MCF 10A (cell line): ENCODE data around the gene FXYD2. TPM values are rescaled to one million over a fixed set of nuclear protein-coding genes. Genes with fewer than 3 reads are reported as not detected.

Source experiments
- BruUV-seq: library from RNA; stranded (reverse); fragments of 400-500 nt; replicated peaks from 2 replicates; lab custom pipeline; 2021; lab: Mats Ljungman, UMichigan
- CTCF ChIA-PET: fragments of 300-600 bp; sonication (Branson Sonifier 250); formaldehyde crosslinking; extraction: SDS; loops from one replicate; lab custom pipeline; 2021; ENCODE audit warnings: antibody characterized with exemption, inconsistent platforms; lab: Yijun Ruan, JAX
- POLR2A ChIA-PET: fragments of 300-600, 350-650 bp; sonication (Branson Sonifier 250); formaldehyde crosslinking; extraction: SDS; loops from one replicate; lab custom pipeline; 2020; ENCODE audit warnings: antibody characterized with exemption, inconsistent platforms; lab: Yijun Ruan, JAX
- DNase-seq: peaks from one replicate; pipeline ENCODE4 v3.0.0-alpha.2; 2018; ENCODE audit not compliant: unreplicated experiment
- H3K27ac Mint-ChIP-seq: one replicate; pipeline ENCODE4 v1.8.0; 2022; ENCODE audit warnings: mild to moderate bottlenecking, low read depth, mixed read lengths; ENCODE audit not compliant: unreplicated experiment
- H3K27me3 Mint-ChIP-seq: one replicate; pipeline ENCODE4 v1.8.0; 2022; ENCODE audit warnings: mixed read lengths; ENCODE audit not compliant: insufficient read depth, unreplicated experiment
- H3K36me3 Mint-ChIP-seq: one replicate; pipeline ENCODE4 v1.8.0; 2022; ENCODE audit warnings: mild to moderate bottlenecking, moderate library complexity, mixed read lengths; ENCODE audit not compliant: insufficient read depth, unreplicated experiment
- H3K4me1 Mint-ChIP-seq: one replicate; pipeline ENCODE4 v1.8.0; 2022; ENCODE audit warnings: mixed read lengths; ENCODE audit not compliant: insufficient read depth, unreplicated experiment
- H3K4me3 Mint-ChIP-seq: one replicate; pipeline ENCODE4 v1.8.0; 2022; ENCODE audit warnings: mild to moderate bottlenecking, moderate library complexity, mixed read lengths; ENCODE audit not compliant: unreplicated experiment
- H3K9me3 Mint-ChIP-seq: one replicate; pipeline ENCODE4 v1.8.0; 2022; ENCODE audit warnings: mixed read lengths; ENCODE audit not compliant: unreplicated experiment
- CTCF ChIP-seq: fragments of 200-600 bp; IDR thresholded peaks from one replicate; pipeline ENCODE4 v1.8.0; 2022; ENCODE audit warnings: antibody characterized with exemption, mild to moderate bottlenecking; ENCODE audit not compliant: unreplicated experiment
- intact Hi-C: fragments of 100-400 bp; cut with micrococcal nuclease; formaldehyde crosslinking; loops from 2 replicates; pipeline ENCODE4 v1.14.1; 2022
- total RNA-seq: library from RNA; stranded (reverse); gene quantifications from 2 replicates; pipeline ENCODE4 v1.2.3, GENCODE V29; 2022

Gene FXYD2
- total RNA-seq, 1 experiment from 2014 or later: not detected

DNA sequence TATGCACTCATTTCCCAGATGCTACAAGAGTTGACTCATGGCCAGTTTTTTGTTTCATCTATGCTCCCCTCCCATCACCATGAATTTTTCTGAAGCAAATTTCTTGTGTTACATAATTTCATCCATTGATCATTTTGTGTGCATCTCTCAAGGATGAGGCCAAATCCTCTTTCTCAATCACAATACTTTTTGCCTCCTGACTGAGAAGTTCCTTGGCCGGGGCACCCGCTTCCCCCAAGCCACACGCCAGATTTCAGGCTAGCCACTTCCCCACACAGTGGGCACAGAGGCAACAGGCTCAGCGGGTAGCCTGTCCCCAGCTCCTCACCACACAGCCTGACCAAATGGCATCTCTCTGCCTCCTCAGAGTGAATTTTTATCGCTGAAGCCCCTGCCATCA is 17.7 kb downstream of the FXYD2 start:
- H3K4me3 Mint-ChIP-seq: no peak overlapping the region

DNA sequence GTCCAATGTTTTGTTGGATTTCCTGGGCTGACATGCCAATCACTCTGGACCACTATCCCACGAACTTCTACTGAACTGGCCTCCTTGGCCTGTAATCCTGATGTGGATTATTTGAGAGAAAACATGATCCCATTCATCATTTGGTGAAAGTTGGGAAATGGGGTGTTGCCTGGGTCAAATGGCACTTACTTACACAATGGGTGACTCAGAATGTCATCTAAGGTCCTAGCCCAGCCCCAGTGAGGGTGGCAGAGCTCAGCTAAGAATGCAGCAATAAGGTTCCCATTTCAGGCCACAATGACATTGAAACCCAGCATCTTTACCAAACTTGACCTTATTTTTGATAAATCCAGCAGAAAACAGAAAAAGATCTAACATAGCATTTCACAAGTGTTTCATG is 19.5 kb downstream of the FXYD2 start:
- POLR2A ChIA-PET: interaction anchor here (0.6 kb wide), 1 partner anchor 485 kb away, joined by 3 read pairs; no protein-coding TSS in a partner anchor
- TF ChIP-seq CTCF: no peak
- no peaks in the 10 kb centered on the region for H3K9me3 Mint-ChIP-seq
- intact Hi-C loops: loop anchor here (10.0 kb wide), 1 partner anchor 370 kb away; the partner anchor contains the start of gene SCN2B
- CTCF ChIA-PET: interaction anchor here (1.0 to 8.6 kb wide), 4 partner anchors 13 to 380 kb away, joined by 3 to 112 read pairs (median 36); no protein-coding TSS in a partner anchor
- no peaks in the 10 kb centered on the region for H3K36me3 Mint-ChIP-seq
- no peak overlapping the region for H3K27ac Mint-ChIP-seq
- no peaks in the 10 kb centered on the region for H3K4me1 Mint-ChIP-seq
- DNase-seq: peak; percentile 38
- H3K27me3 Mint-ChIP-seq: peaks cover 20% of the 10 kb centered on the region
- no peak overlapping the region for H3K4me3 Mint-ChIP-seq
- BruUV-seq: no TSS peak

More for the DNA sequence above, 17.7 kb downstream of the FXYD2 start:
- intact Hi-C loops: loop anchor here (1.0 to 10.0 kb wide), 4 partner anchors 10 to 368 kb away; partner anchors contain the start of gene SCN2B
- H3K27me3 Mint-ChIP-seq: peaks cover 32% of the 10 kb centered on the region
- no TSS peak for BruUV-seq
- DNase-seq: no peak
- H3K4me1 Mint-ChIP-seq: no peaks in the 10 kb centered on the region
- ChIA-PET CTCF (interaction anchor here (0.5 to 8.6 kb wide), 33 partner anchors 8 to 1491 kb away, joined by 3 to 112 read pairs (median 5); partner anchors contain the start of genes FXYD2 and SMIM35), POLR2A (no interaction called here)
- H3K36me3 Mint-ChIP-seq: no peaks in the 10 kb centered on the region
- no peaks in the 10 kb centered on the region for H3K9me3 Mint-ChIP-seq
- TF ChIP-seq CTCF: no peak
- H3K27ac Mint-ChIP-seq: no peak overlapping the region

GRCh38 chr11:117803896-117804295 is 20.6 kb downstream of the FXYD2 start:
- intact Hi-C loops: loop anchor here (10.0 kb wide), 1 partner anchor 371 kb away; the partner anchor contains the start of gene SCN2B
- no peaks in the 10 kb centered on the region for H3K9me3 Mint-ChIP-seq
- no peak for DNase-seq
- no peaks in the 10 kb centered on the region for H3K36me3 Mint-ChIP-seq
- no peak overlapping the region for H3K27ac Mint-ChIP-seq
- no TSS peak for BruUV-seq
- H3K4me3 Mint-ChIP-seq: no peak overlapping the region
- H3K27me3 Mint-ChIP-seq: peaks cover 20% of the 10 kb centered on the region
- POLR2A ChIA-PET: no interaction called here
- no peak for TF ChIP-seq CTCF
- no peaks in the 10 kb centered on the region for H3K4me1 Mint-ChIP-seq
- CTCF ChIA-PET: interaction anchor here (0.7 to 8.6 kb wide), 4 partner anchors 14 to 379 kb away, joined by 4 to 112 read pairs (median 33); no protein-coding TSS in a partner anchor

GRCh38 chr11:117799634-117800033 is 24.9 kb downstream of the FXYD2 start:
- no peak for TF ChIP-seq CTCF
- intact Hi-C loops: loop anchor here (10.0 kb wide), 1 partner anchor 375 kb away; the partner anchor contains the start of gene SCN2B
- Mint-ChIP-seq H3K27ac (no peak overlapping the region), H3K4me3 (no peak overlapping the region), H3K27me3 (peaks cover 48% of the 10 kb centered on the region), H3K4me1 (no peaks in the 10 kb centered on the region), H3K9me3 (no peaks in the 10 kb centered on the region), H3K36me3 (no peaks in the 10 kb centered on the region)
- ChIA-PET CTCF (interaction anchor here (0.6 to 2.7 kb wide), 6 partner anchors 9 to 373 kb away, joined by 3 to 14 read pairs (median 4); no protein-coding TSS in a partner anchor), POLR2A (interaction anchor here (0.6 kb wide), 1 partner anchor 453 kb away, joined by 3 read pairs; no protein-coding TSS in a partner anchor)
- no peak for DNase-seq
- BruUV-seq: no TSS peak
